VCaP (cell line): ENCODE data around the gene ALOX15B.

Source experiments
- H3K27ac ChIP-seq: fragments of 450-650 bp; 2 replicates; pipeline ENCODE4 v1.5.1; 2017
- CTCF ChIP-seq: fragments of 450-650 bp; conservative IDR thresholded peaks from 2 replicates; pipeline ENCODE4 v1.5.1; 2017; ENCODE audit warnings: mild to moderate bottlenecking, moderate library complexity

The ALOX15B gene

GRCh38 chr17:8053600-8053999, 14.7 kb downstream of the ALOX15B start:
- H3K27ac ChIP-seq, result peak overlapping the region; percentile 95; the same call in 1 of the 2 replicates
- TF ChIP-seq CTCF, result no peak

GRCh38 chr17:8055851-8056231, 17.0 kb downstream of the ALOX15B start:
- TF ChIP-seq CTCF, result no peak
- H3K27ac ChIP-seq, result peak overlapping the region; percentile 95

- no peak for TF ChIP-seq CTCF
- H3K27ac ChIP-seq, result peak overlapping the region; percentile 95
These were observed 17.5 kb downstream of the ALOX15B start for GRCh38 chr17:8056232-8056975.

GRCh38 chr17:8056976-8057625, 18.2 kb downstream of the ALOX15B start:
- peak overlapping the region; percentile 95 for H3K27ac ChIP-seq
- TF ChIP-seq CTCF, result no peak

- peak overlapping the region; percentile 95 for H3K27ac ChIP-seq
- peak; percentile 73 for TF ChIP-seq CTCF
These were observed 18.8 kb downstream of the ALOX15B start for GRCh38 chr17:8057691-8058114.

GRCh38 chr17:8059131-8059530, 20.3 kb downstream of the ALOX15B start:
- H3K27ac ChIP-seq, result peak overlapping the region; percentile 95
- no peak for TF ChIP-seq CTCF

- H3K27ac ChIP-seq, result peak overlapping the region; percentile 95
- peak; percentile 63 for TF ChIP-seq CTCF
These were observed 21.4 kb downstream of the ALOX15B start for GRCh38 chr17:8060274-8060673.

GRCh38 chr17:8061851-8062250, 23.0 kb downstream of the ALOX15B start:
- H3K27ac ChIP-seq, result peak overlapping the region; percentile 95
